ENCODE data around the gene LIPF.
A peak's percentile ranks its signal among the peaks of the same experiment; 100 is the strongest.

LIPF gene, protein sequence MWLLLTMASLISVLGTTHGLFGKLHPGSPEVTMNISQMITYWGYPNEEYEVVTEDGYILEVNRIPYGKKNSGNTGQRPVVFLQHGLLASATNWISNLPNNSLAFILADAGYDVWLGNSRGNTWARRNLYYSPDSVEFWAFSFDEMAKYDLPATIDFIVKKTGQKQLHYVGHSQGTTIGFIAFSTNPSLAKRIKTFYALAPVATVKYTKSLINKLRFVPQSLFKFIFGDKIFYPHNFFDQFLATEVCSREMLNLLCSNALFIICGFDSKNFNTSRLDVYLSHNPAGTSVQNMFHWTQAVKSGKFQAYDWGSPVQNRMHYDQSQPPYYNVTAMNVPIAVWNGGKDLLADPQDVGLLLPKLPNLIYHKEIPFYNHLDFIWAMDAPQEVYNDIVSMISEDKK

DNA sequence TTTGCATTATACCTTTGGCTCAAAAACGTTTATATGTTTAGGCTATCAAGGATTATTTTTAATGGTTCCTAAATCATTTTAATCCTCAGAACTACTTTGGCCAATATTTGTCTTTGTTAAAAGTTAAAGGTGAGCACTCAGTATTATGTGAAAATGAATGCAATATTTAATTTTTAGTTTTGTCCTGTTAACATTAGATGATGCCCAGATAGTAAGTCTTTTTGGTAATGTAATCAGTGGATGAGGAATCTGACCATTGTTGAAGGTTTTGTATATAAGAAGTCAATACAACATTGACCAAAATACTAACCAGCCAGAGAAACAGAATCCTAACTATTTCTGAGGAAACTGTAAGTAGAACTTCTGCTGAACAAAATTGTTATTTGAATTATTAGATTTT is at the start of gene LIPF:
Gene LIPF, plus strand, starts transcription at position 301 of the 400 bp plus-strand sequence. CDS start 2,856 bp downstream, outside the sequence.
- TF ChIP-seq, protein P1, sequence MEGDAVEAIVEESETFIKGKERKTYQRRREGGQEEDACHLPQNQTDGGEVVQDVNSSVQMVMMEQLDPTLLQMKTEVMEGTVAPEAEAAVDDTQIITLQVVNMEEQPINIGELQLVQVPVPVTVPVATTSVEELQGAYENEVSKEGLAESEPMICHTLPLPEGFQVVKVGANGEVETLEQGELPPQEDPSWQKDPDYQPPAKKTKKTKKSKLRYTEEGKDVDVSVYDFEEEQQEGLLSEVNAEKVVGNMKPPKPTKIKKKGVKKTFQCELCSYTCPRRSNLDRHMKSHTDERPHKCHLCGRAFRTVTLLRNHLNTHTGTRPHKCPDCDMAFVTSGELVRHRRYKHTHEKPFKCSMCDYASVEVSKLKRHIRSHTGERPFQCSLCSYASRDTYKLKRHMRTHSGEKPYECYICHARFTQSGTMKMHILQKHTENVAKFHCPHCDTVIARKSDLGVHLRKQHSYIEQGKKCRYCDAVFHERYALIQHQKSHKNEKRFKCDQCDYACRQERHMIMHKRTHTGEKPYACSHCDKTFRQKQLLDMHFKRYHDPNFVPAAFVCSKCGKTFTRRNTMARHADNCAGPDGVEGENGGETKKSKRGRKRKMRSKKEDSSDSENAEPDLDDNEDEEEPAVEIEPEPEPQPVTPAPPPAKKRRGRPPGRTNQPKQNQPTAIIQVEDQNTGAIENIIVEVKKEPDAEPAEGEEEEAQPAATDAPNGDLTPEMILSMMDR (conservative IDR thresholded peaks at IDR 0.05; ENCODE audit: low read depth, low read length), result no peak
- no peak within 1 kb of the TSS for H3K4me3 ChIP-seq (ENCODE audit: low read length)
- no peak for DNase-seq (ENCODE audit: low read depth)

DNA sequence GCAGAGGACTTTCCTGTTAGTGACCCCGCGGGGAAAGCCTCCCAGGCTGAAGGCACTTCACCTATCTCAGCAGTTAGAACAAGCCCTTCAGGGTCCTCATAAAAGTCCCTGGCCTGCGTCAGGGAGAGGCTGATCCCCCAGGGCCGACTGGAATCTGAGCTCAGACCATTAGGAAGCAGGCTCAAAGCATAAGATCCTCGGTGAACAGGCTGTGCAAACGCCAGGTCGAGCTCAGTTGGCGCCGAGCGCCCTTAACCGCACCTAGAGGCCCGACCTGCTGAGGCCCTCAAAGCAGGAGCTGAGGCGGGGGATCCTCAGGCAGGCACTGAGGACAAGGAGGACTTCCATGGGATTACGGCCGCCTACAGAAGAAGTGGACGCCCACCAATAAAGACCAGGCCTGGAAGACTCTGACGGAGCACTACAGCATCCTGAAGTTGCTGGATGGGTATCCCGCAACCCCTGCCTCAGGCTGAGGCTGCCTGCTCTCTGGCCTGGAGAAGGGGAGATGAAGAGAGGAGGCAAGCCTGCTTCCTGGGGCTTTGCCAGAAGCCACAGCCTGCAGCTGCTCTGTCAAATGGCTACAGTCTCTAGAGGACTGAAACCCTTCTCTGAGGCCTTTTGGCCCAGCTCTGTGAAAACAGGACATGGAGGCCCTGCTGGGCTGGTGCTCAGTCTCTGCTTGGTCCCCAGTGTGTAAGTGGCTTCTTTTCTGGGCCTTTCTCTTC is 47.8 kb upstream of the LIPF start:
- no peak overlapping the region for H3K4me3 ChIP-seq (ENCODE audit: low read length)
- TF ChIP-seq, protein P1 (conservative IDR thresholded peaks at IDR 0.05; ENCODE audit: low read depth, low read length), result no peak
- DNase-seq (ENCODE audit: low read depth), result no peak

DNA sequence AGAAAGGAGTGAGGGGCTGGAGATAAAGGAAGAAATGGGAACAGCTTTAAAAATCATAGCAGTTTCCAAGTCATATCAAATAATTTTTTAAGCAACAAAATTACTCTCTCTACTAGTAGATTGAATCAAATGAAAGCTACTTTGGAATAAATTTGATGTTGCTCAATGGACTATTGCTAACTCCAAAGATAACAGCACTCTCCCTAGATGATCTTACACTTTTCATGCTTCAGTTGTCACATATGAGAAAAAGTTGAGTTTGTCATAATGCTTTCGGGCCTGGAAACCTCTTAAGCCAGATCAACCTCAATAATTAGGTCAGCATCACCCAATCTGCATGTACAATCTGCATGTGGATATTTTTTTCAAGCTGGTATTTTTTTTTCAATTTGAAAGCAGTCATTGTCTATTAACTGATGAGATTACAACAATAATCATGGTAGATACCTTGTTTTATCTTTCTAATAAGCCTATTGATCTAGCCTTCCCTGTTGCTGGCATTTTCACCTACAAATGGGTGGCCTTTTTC is 46.4 kb upstream of the LIPF start:
- no peak overlapping the region for H3K4me3 ChIP-seq (ENCODE audit: low read length)
- TF ChIP-seq, protein P1 (conservative IDR thresholded peaks at IDR 0.05; ENCODE audit: low read depth, low read length), result no peak

DNA sequence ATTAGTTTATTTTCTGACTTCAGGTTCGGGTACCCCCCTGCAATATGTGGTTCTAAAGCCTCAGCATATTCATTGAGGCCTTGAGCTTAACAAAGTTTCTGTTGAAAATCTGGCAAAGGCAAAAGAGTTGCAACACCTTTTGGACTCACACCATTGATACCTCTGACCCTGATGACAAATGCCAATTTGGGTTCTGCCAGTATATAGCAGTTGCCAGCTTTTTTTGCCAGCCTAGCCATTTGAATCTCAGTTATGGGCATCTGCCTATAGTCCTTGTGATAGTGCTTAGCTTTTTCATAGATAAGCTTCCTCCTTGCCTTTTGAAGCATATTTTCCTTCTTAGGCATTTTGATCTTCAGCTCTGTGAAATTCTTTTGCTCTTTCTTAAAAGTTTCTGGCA is 45.7 kb upstream of the LIPF start:
- no peak for DNase-seq (ENCODE audit: low read depth)
- TF ChIP-seq, protein P1 (conservative IDR thresholded peaks at IDR 0.05; ENCODE audit: low read depth, low read length), result no peak
- no peak overlapping the region for H3K4me3 ChIP-seq (ENCODE audit: low read length)

More for the DNA sequence above, 46.4 kb upstream of the LIPF start:
- DNase-seq (ENCODE audit: low read depth), result peak; percentile 4

DNA sequence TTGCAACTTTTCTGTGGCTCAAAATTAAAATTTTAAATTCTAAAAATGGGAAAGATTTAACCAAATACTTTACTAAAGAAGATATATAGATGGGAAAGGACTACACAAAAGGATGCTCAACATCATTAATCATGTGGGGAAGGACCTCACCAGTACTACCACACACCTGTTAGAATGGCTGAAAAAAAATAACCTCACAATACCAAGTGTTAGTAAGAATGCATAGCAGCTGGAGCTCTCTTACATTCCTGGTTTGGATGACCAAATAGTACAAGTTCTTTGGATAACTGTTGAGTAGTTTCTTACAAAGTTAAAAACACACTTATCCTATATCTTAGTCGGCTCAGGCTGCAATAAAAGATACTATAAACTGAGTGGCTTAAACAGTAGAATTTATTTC is 43.8 kb upstream of the LIPF start:
- TF ChIP-seq, protein P1 (conservative IDR thresholded peaks at IDR 0.05; ENCODE audit: low read depth, low read length), result no peak
- DNase-seq (ENCODE audit: low read depth), result no peak
- no peak overlapping the region for H3K4me3 ChIP-seq (ENCODE audit: low read length)

DNA sequence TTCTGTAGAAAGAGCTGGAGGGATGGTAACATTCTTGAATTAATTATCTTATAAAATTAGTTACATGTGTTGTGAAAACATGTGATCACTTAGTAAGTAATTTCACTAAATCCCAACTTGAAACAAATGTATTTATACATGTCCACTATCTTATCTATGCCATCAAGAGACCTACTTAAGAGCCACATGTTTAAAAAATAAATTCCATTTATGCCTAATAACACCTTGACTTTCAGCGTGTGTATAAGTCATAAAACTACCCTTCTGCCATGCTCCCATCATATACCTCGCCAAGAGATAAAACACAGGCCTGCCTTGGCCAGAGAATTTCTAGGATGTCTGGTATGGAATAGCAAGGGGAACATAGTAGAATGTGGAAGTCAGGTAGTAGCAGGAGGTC is 40.4 kb upstream of the LIPF start:
- no peak overlapping the region for H3K4me3 ChIP-seq (ENCODE audit: low read length)
- no peak for DNase-seq (ENCODE audit: low read depth)
- TF ChIP-seq, protein P1 (conservative IDR thresholded peaks at IDR 0.05; ENCODE audit: low read depth, low read length), result no peak

All from retinal pigment epithelial cell (primary cell).